ENCODE measurements around the gene ARL13B. TPM values are rescaled to one million over a fixed set of nuclear protein-coding genes. Genes with fewer than 3 reads are reported as not detected.
"Not testable (repeated sequence)": the region's sequence is repeated elsewhere in the genome, so short reads cannot be mapped to it uniquely, and the experiment has no call there.

ARL13B gene
- total RNA-seq, 4 donors from 2014 or later = 4.9 to 23.6 (median 14.0) TPM

- DNase-seq = no peak
- TF ChIP-seq CTCF (IDR thresholded peaks at IDR 0.05) (peak; percentile 39 to 60 (median 54)), POLR2A (IDR thresholded peaks at IDR 0.05) (no peak)
- no peaks in the 10 kb centered on the region for H3K27me3 ChIP-seq
- H3K27ac ChIP-seq = peak overlapping the region in 1 of 2 donors; percentile 12
- no peaks in the 10 kb centered on the region for H3K9me3 ChIP-seq
- intact Hi-C loops (cut with DNase I; ENCODE audit: low total_unique reads) = no loop called here
- peaks cover 0 to 9% of the 10 kb centered on the region in 2 donors for H3K4me1 ChIP-seq
- H3K36me3 ChIP-seq = no peaks in the 10 kb centered on the region
- H3K4me3 ChIP-seq = no peak overlapping the region
Observed at GRCh38 chr3:94069194-94069813, 89.3 kb downstream of the ARL13B start.

- no peak for DNase-seq
- TF ChIP-seq POLR2A (IDR thresholded peaks at IDR 0.05) (no peak), CTCF (IDR thresholded peaks at IDR 0.05) (no peak)
- no peaks in the 10 kb centered on the region for H3K9me3 ChIP-seq
- H3K4me3 ChIP-seq = no peak overlapping the region
- no peaks in the 10 kb centered on the region for H3K4me1 ChIP-seq
- intact Hi-C loops (cut with DNase I; ENCODE audit: low total_unique reads) = no loop called here
- H3K36me3 ChIP-seq = no peaks in the 10 kb centered on the region
- no peaks in the 10 kb centered on the region for H3K27me3 ChIP-seq
- H3K27ac ChIP-seq = no peak overlapping the region
Observed at GRCh38 chr3:94070341-94070911, 90.5 kb downstream of the ARL13B start.

- no peak for TF ChIP-seq CTCF (IDR thresholded peaks at IDR 0.05)
- no peak for TF ChIP-seq POLR2A (IDR thresholded peaks at IDR 0.05)
- Histone ChIP-seq H3K27ac (no peak overlapping the region), H3K36me3 (no peaks in the 10 kb centered on the region), H3K27me3 (no peaks in the 10 kb centered on the region), H3K9me3 (no peaks in the 10 kb centered on the region), H3K4me1 (no peaks in the 10 kb centered on the region), H3K4me3 (no peak overlapping the region)
- intact Hi-C loops (cut with DNase I; ENCODE audit: low total_unique reads) = no loop called here
- DNase-seq = no peak
Observed at GRCh38 chr3:94071713-94072284, 91.8 kb downstream of the ARL13B start.

GRCh38 chr3:94076055-94076454 is 96.1 kb downstream of the ARL13B start:
- no peaks in the 10 kb centered on the region for H3K9me3 ChIP-seq
- intact Hi-C loops (cut with DNase I; ENCODE audit: low total_unique reads) = no loop called here
- H3K36me3 ChIP-seq = no peaks in the 10 kb centered on the region
- no peak overlapping the region for H3K4me3 ChIP-seq
- no peaks in the 10 kb centered on the region for H3K4me1 ChIP-seq
- H3K27ac ChIP-seq = no peak overlapping the region
- DNase-seq = no peak
- TF ChIP-seq POLR2A (IDR thresholded peaks at IDR 0.05) = no peak
- TF ChIP-seq CTCF (IDR thresholded peaks at IDR 0.05) = no peak
- H3K27me3 ChIP-seq = no peaks in the 10 kb centered on the region

- H3K36me3 ChIP-seq; H3K4me1 ChIP-seq; H3K27ac ChIP-seq; DNase-seq; H3K4me3 ChIP-seq; H3K9me3 ChIP-seq; H3K27me3 ChIP-seq; intact Hi-C loops (cut with DNase I; ENCODE audit: low total_unique reads): not testable (repeated sequence)
Observed at GRCh38 chr3:94080552-94080951, 100.6 kb downstream of the ARL13B start.

All from uterus (tissue), 4 donors.